ENCODE results near the gene KRTAP10-4. TPM values are rescaled to one million over a fixed set of nuclear protein-coding genes. Genes with fewer than 3 reads are reported as not detected.
"Not testable (repeated sequence)": the region's sequence is repeated elsewhere in the genome, so short reads cannot be mapped to it uniquely, and the experiment has no call there.

KRTAP10-4 gene
- total and polyA plus RNA-seq, 2 experiments from 2014 or later = 0.16 TPM; not detected in 1

DNA sequence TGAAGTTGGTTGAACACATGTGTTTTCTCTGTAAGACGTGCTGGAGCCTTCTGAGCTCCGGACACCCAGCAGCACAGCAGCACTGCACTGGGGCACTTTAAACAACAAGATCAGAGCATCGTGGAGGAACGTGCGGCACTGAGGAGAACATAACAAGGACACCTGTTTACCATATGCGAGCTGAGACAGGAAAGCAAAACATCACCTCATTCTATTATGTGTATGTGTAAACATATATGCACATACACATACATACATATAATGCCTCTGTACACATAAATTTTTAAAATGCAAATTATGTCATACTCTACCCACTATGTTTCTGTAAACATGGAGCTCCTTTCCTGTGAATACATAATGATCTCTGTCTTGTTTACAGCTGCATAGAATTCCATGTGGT, 22.0 kb downstream of the KRTAP10-4 start:
- Histone ChIP-seq H3K9me3 (ENCODE audit: low read depth) (no peaks in the 10 kb centered on the region), H3K27ac (no peak overlapping the region), H3K27me3 (no peaks in the 10 kb centered on the region), H3K4me3 (no peak overlapping the region), H3K36me3 (no peaks in the 10 kb centered on the region), H3K4me1 (ENCODE audit: low read depth) (peaks cover 18% of the 10 kb centered on the region)
- TF ChIP-seq, protein P1, sequence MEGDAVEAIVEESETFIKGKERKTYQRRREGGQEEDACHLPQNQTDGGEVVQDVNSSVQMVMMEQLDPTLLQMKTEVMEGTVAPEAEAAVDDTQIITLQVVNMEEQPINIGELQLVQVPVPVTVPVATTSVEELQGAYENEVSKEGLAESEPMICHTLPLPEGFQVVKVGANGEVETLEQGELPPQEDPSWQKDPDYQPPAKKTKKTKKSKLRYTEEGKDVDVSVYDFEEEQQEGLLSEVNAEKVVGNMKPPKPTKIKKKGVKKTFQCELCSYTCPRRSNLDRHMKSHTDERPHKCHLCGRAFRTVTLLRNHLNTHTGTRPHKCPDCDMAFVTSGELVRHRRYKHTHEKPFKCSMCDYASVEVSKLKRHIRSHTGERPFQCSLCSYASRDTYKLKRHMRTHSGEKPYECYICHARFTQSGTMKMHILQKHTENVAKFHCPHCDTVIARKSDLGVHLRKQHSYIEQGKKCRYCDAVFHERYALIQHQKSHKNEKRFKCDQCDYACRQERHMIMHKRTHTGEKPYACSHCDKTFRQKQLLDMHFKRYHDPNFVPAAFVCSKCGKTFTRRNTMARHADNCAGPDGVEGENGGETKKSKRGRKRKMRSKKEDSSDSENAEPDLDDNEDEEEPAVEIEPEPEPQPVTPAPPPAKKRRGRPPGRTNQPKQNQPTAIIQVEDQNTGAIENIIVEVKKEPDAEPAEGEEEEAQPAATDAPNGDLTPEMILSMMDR (IDR thresholded peaks at IDR 0.05; ENCODE audit: low read depth, low read length) = no peak
- no peak for DNase-seq (ENCODE audit: low read depth in 1 of 2, low spot score in 1 of 2)

DNA sequence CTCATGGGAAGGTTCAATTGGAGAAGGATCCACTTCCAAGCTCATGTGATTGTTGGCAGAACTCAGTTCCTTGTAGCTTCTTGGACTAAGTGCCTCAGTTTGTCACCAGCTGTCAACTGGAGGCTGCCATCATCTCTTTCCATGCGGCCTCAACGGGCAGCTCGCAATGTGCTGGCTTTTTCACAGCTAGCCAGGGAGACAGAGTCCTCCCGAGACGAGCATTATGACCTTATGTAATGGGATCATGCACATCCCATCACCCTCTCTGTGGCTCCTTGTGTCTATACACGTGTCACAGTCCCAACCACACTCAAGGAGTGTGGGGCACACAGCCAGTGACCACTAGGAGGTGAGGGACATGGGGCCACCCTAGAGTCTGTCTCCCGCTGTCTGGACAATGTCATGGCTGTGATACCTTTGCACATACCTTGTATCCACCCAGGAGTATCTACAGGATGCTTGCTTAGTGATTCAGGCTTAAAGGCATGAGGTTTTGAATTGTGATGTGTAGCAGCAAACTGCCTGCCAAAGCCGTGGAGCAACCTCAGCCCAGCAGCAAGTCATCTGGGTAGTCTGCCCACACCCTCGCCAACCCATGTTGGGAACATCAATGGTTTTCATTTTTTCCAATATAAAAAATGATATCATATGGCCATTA, 22.7 kb downstream of the KRTAP10-4 start:
- Histone ChIP-seq H3K36me3 (no peaks in the 10 kb centered on the region), H3K4me1 (ENCODE audit: low read depth) (peaks cover 18% of the 10 kb centered on the region), H3K27ac (no peak overlapping the region), H3K9me3 (ENCODE audit: low read depth) (no peaks in the 10 kb centered on the region), H3K27me3 (no peaks in the 10 kb centered on the region), H3K4me3 (no peak overlapping the region)
- TF ChIP-seq, protein P1 (IDR thresholded peaks at IDR 0.05; ENCODE audit: low read depth, low read length) = no peak
- no peak for DNase-seq (ENCODE audit: low read depth in 1 of 2, low spot score in 1 of 2)

DNA sequence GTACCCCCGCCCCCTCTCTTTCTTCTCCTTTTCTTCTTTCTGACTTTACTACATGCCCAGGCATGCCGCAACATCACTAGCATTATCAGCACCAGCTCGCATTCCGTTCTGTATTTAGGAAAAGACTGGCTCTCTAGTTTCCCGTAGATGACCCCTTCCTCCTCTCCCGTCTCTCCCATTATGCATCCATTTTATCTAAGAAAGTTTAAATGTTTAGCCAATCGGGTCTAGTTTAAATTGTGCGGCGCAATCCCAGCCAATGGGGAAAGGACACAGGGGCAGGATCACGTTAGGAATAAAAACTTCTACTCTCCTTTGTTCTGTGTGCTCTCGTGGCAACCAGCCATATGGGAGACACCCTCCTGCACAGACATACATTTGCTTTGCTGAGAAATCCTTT, 24.5 kb downstream of the KRTAP10-4 start:
- no peak for DNase-seq (ENCODE audit: low read depth in 1 of 2, low spot score in 1 of 2)
- Histone ChIP-seq H3K27ac (no peak overlapping the region), H3K9me3 (ENCODE audit: low read depth) (no peaks in the 10 kb centered on the region), H3K4me3 (no peak overlapping the region), H3K36me3 (no peaks in the 10 kb centered on the region), H3K27me3 (no peaks in the 10 kb centered on the region), H3K4me1 (ENCODE audit: low read depth) (peaks cover 15% of the 10 kb centered on the region)
- TF ChIP-seq, protein P1 (IDR thresholded peaks at IDR 0.05; ENCODE audit: low read depth, low read length) = no peak

DNA sequence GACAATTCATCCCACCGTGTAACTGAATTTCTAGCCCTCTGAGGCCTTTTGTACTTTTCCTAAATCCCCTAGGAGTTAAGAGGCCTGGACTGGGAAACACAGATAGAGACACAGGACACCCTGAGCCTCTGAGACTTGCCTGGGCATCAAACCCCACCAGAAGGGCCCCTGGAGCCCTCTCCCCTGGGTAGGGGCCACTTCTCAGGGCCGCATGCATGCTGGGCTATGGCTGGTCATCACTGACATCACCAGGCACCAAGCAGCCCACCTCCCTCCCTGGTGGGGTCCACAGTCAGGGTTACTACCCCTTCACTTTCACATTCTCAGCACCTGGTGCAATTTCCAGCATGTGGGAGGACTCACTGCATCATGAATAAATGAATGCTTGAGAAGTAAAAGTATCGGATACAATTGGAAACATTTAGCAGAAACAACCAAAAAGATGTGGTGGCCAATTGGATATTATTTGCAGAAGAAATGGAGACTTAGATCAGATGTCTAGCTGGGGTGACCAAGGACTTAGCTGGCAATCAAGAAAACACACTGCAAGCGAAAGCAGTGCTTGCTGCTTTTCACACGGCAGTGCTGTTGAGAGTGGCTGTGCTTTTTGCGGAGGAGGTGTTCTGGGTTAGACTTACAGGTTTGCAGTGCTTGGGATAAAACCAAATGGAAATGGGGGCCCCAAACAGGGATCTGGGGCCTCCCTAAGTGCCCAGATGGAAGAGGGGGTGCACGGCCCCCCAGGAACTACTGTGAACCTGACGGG, 25.9 kb downstream of the KRTAP10-4 start:
- TF ChIP-seq, protein P1 (IDR thresholded peaks at IDR 0.05; ENCODE audit: low read depth, low read length) = no peak
- no peak overlapping the region for H3K4me3 ChIP-seq
- DNase-seq (ENCODE audit: low read depth in 1 of 2, low spot score in 1 of 2) = no peak
- no peaks in the 10 kb centered on the region for H3K36me3 ChIP-seq
- H3K27ac ChIP-seq = no peak overlapping the region
- H3K27me3 ChIP-seq = no peaks in the 10 kb centered on the region
- H3K9me3 ChIP-seq (ENCODE audit: low read depth) = no peaks in the 10 kb centered on the region
- peaks cover 1% of the 10 kb centered on the region for H3K4me1 ChIP-seq (ENCODE audit: low read depth)

DNA sequence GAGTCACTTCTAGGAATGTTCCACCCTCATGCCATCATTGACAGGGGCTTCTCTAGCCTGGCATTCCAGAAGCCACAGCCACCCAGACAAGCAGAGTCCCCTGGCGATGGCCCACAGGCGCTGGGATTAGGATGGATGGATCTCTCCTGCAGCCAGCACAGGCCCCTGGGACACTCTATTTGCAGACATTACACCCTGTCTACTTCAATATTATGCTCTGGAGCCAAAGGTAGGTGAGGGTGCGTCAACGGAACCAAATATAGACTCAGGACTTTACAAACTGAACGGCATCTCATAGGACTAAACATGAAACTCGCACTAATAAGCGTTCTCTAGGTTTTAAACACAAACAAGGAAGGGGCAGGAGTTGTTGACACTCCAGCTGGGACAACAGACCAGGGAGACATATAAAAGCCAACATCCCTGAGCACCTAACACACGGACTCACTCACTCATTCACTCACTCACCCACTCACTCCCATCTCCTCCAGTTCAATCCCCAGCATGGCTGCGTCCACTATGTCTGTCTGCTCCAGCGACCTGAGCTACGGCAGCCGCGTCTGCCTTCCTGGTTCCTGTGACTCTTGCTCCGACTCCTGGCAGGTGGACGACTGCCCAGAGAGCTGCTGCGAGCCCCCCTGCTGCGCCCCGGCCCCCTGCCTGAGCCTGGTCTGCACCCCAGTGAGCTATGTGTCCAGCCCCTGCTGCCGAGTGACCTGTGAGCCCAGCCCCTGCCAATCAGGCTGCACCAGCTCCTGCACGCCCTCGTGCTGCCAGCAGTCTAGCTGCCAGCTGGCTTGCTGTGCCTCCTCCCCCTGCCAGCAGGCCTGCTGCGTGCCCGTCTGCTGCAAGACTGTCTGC, 26.8 kb downstream of the KRTAP10-4 start, which contains the start of gene KRTAP10-7:
Gene KRTAP10-7, plus strand, starts transcription at position 480 of the 861 bp plus-strand sequence. Its CDS starts 25 bp downstream, at position 505.
- DNase-seq (ENCODE audit: low read depth in 1 of 2, low spot score in 1 of 2); H3K4me3 ChIP-seq; H3K27ac ChIP-seq; H3K27me3 ChIP-seq; H3K9me3 ChIP-seq (ENCODE audit: low read depth); H3K36me3 ChIP-seq; H3K4me1 ChIP-seq (ENCODE audit: low read depth): not testable (repeated sequence)

DNA sequence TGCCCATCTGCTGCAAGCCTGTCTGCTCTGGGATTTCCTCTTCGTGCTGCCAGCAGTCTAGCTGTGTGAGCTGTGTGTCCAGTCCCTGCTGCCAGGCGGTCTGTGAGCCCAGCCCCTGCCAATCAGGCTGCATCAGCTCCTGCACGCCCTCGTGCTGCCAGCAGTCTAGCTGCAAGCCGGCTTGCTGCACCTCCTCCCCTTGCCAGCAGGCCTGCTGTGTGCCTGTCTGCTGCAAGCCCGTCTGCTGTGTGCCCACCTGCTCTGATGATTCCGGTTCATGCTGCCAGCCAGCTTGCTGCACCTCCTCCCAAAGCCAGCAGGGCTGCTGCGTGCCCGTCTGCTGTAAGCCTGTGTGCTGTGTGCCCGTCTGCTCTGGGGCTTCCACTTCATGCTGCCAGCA, 27.6 kb downstream of the KRTAP10-4 start:
- DNase-seq (ENCODE audit: low read depth in 1 of 2, low spot score in 1 of 2) = not testable (repeated sequence)

More for the DNA sequence above, 27.6 kb downstream of the KRTAP10-4 start:
- not testable (repeated sequence) for H3K4me1 ChIP-seq (ENCODE audit: low read depth); H3K27me3 ChIP-seq; H3K9me3 ChIP-seq (ENCODE audit: low read depth); H3K4me3 ChIP-seq; H3K27ac ChIP-seq; H3K36me3 ChIP-seq
